Neuron (in vitro differentiated cells): ENCODE results near the gene SH3PXD2A.
A peak's percentile ranks its signal among the peaks of the same experiment; 100 is the strongest.

Experiments used
- H2AFZ ChIP-seq: one replicate; pipeline ENCODE4 v1.6.1; 2013; ENCODE audit warnings: low read depth, mild to moderate bottlenecking, inconsistent platforms, low read length, moderate library complexity
- H3K27me3 ChIP-seq: one replicate; pipeline ENCODE4 v1.6.1; 2013; ENCODE audit warnings: low read length; ENCODE audit not compliant: insufficient read depth
- H3K36me3 ChIP-seq: one replicate; pipeline ENCODE4 v1.6.1; 2013; ENCODE audit warnings: low read length; ENCODE audit not compliant: insufficient read depth
- H3K4me1 ChIP-seq: one replicate; pipeline ENCODE4 v1.6.1; 2013; ENCODE audit warnings: low read length; ENCODE audit not compliant: insufficient read depth
- H3K4me3 ChIP-seq: 2 replicates; pipeline ENCODE4 v1.5.1; 2013; ENCODE audit warnings: mild to moderate bottlenecking, low read length, moderate library complexity
- H3K9me3 ChIP-seq: one replicate; pipeline ENCODE4 v1.6.1; 2013; ENCODE audit warnings: low read length

The SH3PXD2A gene

DNA sequence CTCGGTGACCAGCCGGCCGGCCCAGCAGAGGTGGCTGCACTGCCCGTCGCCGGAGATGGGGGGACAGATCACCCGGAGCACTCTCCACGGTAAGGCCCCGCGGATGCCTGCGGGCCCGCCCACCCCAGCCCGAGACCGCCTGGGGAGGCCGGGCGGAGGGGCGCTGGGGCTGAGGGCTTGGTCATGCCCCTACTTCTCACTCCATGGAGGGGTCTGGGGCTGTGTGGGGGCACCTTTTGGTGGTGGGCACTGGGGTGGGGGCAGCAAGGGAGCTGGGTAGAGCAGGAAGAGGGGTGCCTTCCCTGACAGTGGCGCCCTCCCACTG is 300.1 kb downstream of the SH3PXD2A start:
- Histone ChIP-seq H2AFZ (no peak overlapping the region), H3K4me1 (peaks cover 13% of the 10 kb centered on the region), H3K4me3 (peak overlapping the region; percentile 41), H3K36me3 (no peaks in the 10 kb centered on the region), H3K27me3 (peaks cover 15% of the 10 kb centered on the region), H3K9me3 (no peaks in the 10 kb centered on the region)

GRCh38 chr10:103554488-103555324 is 300.7 kb downstream of the SH3PXD2A start:
- peak overlapping the region; percentile 41 for H3K4me3 ChIP-seq

DNA sequence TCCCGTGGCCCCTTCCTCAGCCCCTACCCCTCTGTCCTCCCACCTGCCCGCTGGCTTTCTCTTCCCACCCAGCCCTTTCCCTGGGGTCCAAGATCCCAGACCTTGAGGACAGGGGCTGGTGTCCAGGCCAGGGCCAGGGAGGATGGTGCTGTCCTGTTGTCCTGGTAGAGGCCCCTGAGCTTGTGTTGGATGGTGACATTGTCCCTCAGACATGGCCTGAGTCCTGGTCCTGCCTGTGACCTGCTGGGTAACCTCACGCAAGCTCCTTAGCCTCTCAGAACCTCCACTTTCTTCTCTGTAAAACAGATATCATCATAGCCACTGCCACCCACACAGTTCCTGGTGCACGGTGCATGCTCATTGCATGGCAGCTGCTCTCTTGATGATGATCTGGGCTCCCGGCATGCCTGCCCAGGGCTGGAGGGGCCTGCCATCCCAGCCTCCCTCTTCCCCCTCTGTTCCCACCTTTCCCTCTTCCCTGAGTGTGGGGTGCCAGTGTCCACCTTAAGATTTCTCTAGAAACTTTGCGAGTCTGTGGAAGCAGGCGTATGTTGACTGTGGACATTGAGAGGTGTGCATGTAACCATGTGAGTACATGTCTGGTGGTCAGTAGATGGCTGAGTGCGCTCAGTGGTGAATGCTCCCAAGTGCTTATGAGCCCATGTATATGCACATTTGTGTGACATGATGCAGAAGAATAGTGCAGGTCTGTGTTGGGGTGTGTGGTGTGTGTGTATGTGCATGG is 301.5 kb downstream of the SH3PXD2A start:
- no peak overlapping the region for H2AFZ ChIP-seq
- no peaks in the 10 kb centered on the region for H3K36me3 ChIP-seq

More at GRCh38 chr10:103554488-103555324, 300.7 kb downstream of the SH3PXD2A start:
- peaks cover 17% of the 10 kb centered on the region for H3K27me3 ChIP-seq
- peaks cover 13% of the 10 kb centered on the region for H3K4me1 ChIP-seq
- H2AFZ ChIP-seq = no peak overlapping the region
- no peaks in the 10 kb centered on the region for H3K36me3 ChIP-seq
- no peaks in the 10 kb centered on the region for H3K9me3 ChIP-seq

GRCh38 chr10:103552856-103553742 is 302.3 kb downstream of the SH3PXD2A start:
- no peaks in the 10 kb centered on the region for H3K9me3 ChIP-seq
- no peaks in the 10 kb centered on the region for H3K36me3 ChIP-seq
- H3K4me3 ChIP-seq = no peak overlapping the region
- peaks cover 13% of the 10 kb centered on the region for H3K27me3 ChIP-seq
- peaks cover 13% of the 10 kb centered on the region for H3K4me1 ChIP-seq
- no peak overlapping the region for H2AFZ ChIP-seq

More for the DNA sequence above, 301.5 kb downstream of the SH3PXD2A start:
- Histone ChIP-seq H3K27me3 (peaks cover 17% of the 10 kb centered on the region), H3K4me1 (peaks cover 13% of the 10 kb centered on the region), H3K9me3 (no peaks in the 10 kb centered on the region), H3K4me3 (no peak overlapping the region)

GRCh38 chr10:103551619-103552602 is 303.5 kb downstream of the SH3PXD2A start:
- H3K9me3 ChIP-seq = no peaks in the 10 kb centered on the region
- no peak overlapping the region for H2AFZ ChIP-seq

GRCh38 chr10:103550229-103550628 is 305.1 kb downstream of the SH3PXD2A start:
- Histone ChIP-seq H3K4me1 (no peaks in the 10 kb centered on the region), H2AFZ (no peak overlapping the region), H3K36me3 (no peaks in the 10 kb centered on the region), H3K4me3 (no peak overlapping the region), H3K9me3 (no peaks in the 10 kb centered on the region), H3K27me3 (peaks cover 9% of the 10 kb centered on the region)

More at GRCh38 chr10:103551619-103552602, 303.5 kb downstream of the SH3PXD2A start:
- Histone ChIP-seq H3K4me1 (peaks cover 13% of the 10 kb centered on the region), H3K36me3 (no peaks in the 10 kb centered on the region), H3K4me3 (no peak overlapping the region), H3K27me3 (peaks cover 9% of the 10 kb centered on the region)

DNA sequence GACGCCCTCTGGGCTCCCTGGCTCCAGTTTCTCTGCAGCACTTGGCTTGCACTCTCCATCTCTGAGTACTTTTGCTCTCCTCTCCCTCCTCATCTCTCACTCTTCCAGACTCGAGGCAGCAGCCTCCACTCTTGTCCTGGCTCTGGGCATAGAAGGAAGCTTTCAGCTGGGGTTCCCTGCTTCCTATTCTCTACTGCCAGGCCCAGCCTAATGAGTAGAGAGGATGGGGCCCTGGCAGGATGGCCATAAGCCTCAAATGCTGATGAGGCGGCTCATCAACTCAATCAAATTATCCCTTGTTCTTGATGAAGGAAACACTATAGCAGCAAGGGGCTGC is 306.1 kb downstream of the SH3PXD2A start:
- H3K4me1 ChIP-seq = no peaks in the 10 kb centered on the region
- no peak overlapping the region for H3K4me3 ChIP-seq

GRCh38 chr10:103548581-103549348 is 306.6 kb downstream of the SH3PXD2A start:
- H3K36me3 ChIP-seq = no peaks in the 10 kb centered on the region
- H3K4me3 ChIP-seq = no peak overlapping the region
- no peaks in the 10 kb centered on the region for H3K4me1 ChIP-seq
- no peak overlapping the region for H2AFZ ChIP-seq
- no peaks in the 10 kb centered on the region for H3K9me3 ChIP-seq
- peaks cover 10% of the 10 kb centered on the region for H3K27me3 ChIP-seq

More for the DNA sequence above, 306.1 kb downstream of the SH3PXD2A start:
- no peaks in the 10 kb centered on the region for H3K36me3 ChIP-seq
- H3K27me3 ChIP-seq = peaks cover 11% of the 10 kb centered on the region
- H2AFZ ChIP-seq = no peak overlapping the region
- H3K9me3 ChIP-seq = no peaks in the 10 kb centered on the region

GRCh38 chr10:103548006-103548405 is 307.4 kb downstream of the SH3PXD2A start:
- Histone ChIP-seq H3K36me3 (no peaks in the 10 kb centered on the region), H3K4me3 (no peak overlapping the region), H2AFZ (no peak overlapping the region), H3K4me1 (peaks cover 3% of the 10 kb centered on the region), H3K27me3 (peaks cover 5% of the 10 kb centered on the region), H3K9me3 (no peaks in the 10 kb centered on the region)

- H3K4me3 ChIP-seq = no peak overlapping the region
- H2AFZ ChIP-seq = no peak overlapping the region
- no peaks in the 10 kb centered on the region for H3K36me3 ChIP-seq
- peaks cover 5% of the 10 kb centered on the region for H3K27me3 ChIP-seq
- H3K4me1 ChIP-seq = peaks cover 3% of the 10 kb centered on the region
- H3K9me3 ChIP-seq = no peaks in the 10 kb centered on the region
These were observed 307.9 kb downstream of the SH3PXD2A start for GRCh38 chr10:103547391-103547946.

DNA sequence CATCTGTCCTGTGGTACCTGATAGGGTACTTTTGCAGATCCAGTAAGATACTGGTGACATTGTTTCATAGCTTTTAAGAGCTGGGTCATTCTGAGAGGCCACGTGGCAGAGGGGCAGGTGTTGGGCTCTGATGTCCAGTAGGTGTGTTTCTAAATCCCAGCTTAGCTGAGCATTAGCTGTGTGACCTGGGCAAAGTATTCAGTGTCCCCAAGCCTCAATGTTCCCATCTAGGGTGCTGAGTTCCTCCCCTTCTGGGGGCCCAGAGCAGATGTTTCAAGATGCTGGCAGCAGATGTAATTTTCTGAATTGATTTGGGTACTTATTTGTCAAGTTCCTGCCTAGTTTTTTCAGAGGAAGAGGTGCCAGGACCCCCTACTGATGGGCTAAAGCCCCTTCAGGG is 309.0 kb downstream of the SH3PXD2A start:
- Histone ChIP-seq H3K4me1 (peaks cover 3% of the 10 kb centered on the region), H2AFZ (no peak overlapping the region), H3K9me3 (no peaks in the 10 kb centered on the region), H3K4me3 (no peak overlapping the region), H3K27me3 (peaks cover 5% of the 10 kb centered on the region), H3K36me3 (no peaks in the 10 kb centered on the region)
